ENCODE measurements around the gene MAGEC3. TPM values are rescaled to one million over a fixed set of nuclear protein-coding genes. Genes with fewer than 3 reads are reported as not detected.

MAGEC3 gene
- total RNA-seq, 5 donors from 2014 or later (not counting 1 experiment from before 2014, with no cell fraction given), result not detected

GRCh38 chrX:141935645-141936044 lies 97.5 kb downstream of the MAGEC3 start:
- no peaks in the 10 kb centered on the region for H3K4me1 ChIP-seq (ENCODE audit: control insufficient read depth in 1 of 2, extremely low read depth in 1 of 2, insufficient read depth in 2 of 2, low read length in 2 of 2)
- no peaks in the 10 kb centered on the region for H3K36me3 ChIP-seq (ENCODE audit: control insufficient read depth in 2 of 2, extremely low read depth in 1 of 2, insufficient read depth in 1 of 2, low read length in 1 of 2)
- no peaks in the 10 kb centered on the region for H3K9me3 ChIP-seq
- Mint-ChIP-seq H3K9me3 (no peaks in the 10 kb centered on the region), H3K4me3 (no peak overlapping the region), H3K27ac (no peak overlapping the region), H3K36me3 (no peaks in the 10 kb centered on the region), H3K4me1 (no peaks in the 10 kb centered on the region), H3K27me3 (peaks cover 0 to 9% of the 10 kb centered on the region in 2 donors)
- H3K27ac ChIP-seq (ENCODE audit: low read length), result no peak overlapping the region
- WGBS (ENCODE audit: insufficient coverage), result no CpG with 5 or more reads among the region's 2 CpGs
- ATAC-seq (replicated peaks in 1 of 4), result no peak
- ChIA-PET CTCF (no interaction called here), POLR2A (no interaction called here)
- no peak overlapping the region for H3K4me3 ChIP-seq (ENCODE audit: control insufficient read depth in 1 of 2, extremely low read depth in 1 of 2, low read length in 1 of 2)
- H3K27me3 ChIP-seq (replicated peaks in 1 of 2; ENCODE audit: control insufficient read depth in 2 of 2, extremely low read depth in 1 of 2, insufficient read depth in 2 of 2, low read length in 1 of 2), result no peaks in the 10 kb centered on the region
- no peak for DNase-seq

DNA sequence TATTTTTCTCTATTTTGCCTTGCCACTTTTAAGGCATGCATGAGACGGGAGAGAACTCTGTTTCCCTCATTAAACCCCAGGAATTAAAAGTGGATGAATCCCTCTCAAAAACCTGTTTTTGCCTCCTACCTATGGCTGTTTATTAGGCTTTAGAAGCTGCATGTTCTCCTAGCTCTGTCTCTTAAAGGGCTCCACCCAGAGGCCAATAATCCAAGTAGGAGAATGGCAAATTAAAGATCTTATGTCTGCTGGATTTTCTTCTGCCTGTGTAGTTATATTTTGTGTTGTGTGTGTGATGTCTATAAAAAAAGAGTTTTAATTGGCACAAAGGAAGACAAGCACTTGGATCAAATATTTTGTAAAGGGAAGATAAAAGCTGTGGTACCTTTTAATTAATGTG lies 98.0 kb downstream of the MAGEC3 start:
- Histone ChIP-seq H3K27me3 (replicated peaks in 1 of 2; ENCODE audit: control insufficient read depth in 2 of 2, extremely low read depth in 1 of 2, insufficient read depth in 2 of 2, low read length in 1 of 2) (no peaks in the 10 kb centered on the region), H3K4me1 (ENCODE audit: control insufficient read depth in 1 of 2, extremely low read depth in 1 of 2, insufficient read depth in 2 of 2, low read length in 2 of 2) (no peaks in the 10 kb centered on the region), H3K36me3 (ENCODE audit: control insufficient read depth in 2 of 2, extremely low read depth in 1 of 2, insufficient read depth in 1 of 2, low read length in 1 of 2) (no peaks in the 10 kb centered on the region), H3K9me3 (no peaks in the 10 kb centered on the region), H3K27ac (ENCODE audit: low read length) (no peak overlapping the region), H3K4me3 (ENCODE audit: control insufficient read depth in 1 of 2, extremely low read depth in 1 of 2, low read length in 1 of 2) (no peak overlapping the region)
- H3K27ac Mint-ChIP-seq, result no peak overlapping the region
- POLR2A ChIA-PET, result no interaction called here
- DNase-seq (no peak), ATAC-seq (replicated peaks in 1 of 4) (no peak)
- no peaks in the 10 kb centered on the region for H3K9me3 Mint-ChIP-seq
- no peak overlapping the region for H3K4me3 Mint-ChIP-seq
- H3K36me3 Mint-ChIP-seq, result no peaks in the 10 kb centered on the region
- no peaks in the 10 kb centered on the region for H3K4me1 Mint-ChIP-seq
- WGBS (ENCODE audit: insufficient coverage), result no CpG with 5 or more reads among the region's 1 CpG
- peaks cover 0 to 9% of the 10 kb centered on the region in 2 donors for H3K27me3 Mint-ChIP-seq
- CTCF ChIA-PET, result no interaction called here

GRCh38 chrX:141941234-141941633 lies 103.1 kb downstream of the MAGEC3 start:
- Mint-ChIP-seq H3K4me1 (no peaks in the 10 kb centered on the region), H3K27ac (no peak overlapping the region), H3K4me3 (no peak overlapping the region), H3K9me3 (no peaks in the 10 kb centered on the region), H3K27me3 (no peaks in the 10 kb centered on the region), H3K36me3 (no peaks in the 10 kb centered on the region)
- Histone ChIP-seq H3K36me3 (ENCODE audit: control insufficient read depth in 2 of 2, extremely low read depth in 1 of 2, insufficient read depth in 1 of 2, low read length in 1 of 2) (no peaks in the 10 kb centered on the region), H3K4me3 (ENCODE audit: control insufficient read depth in 1 of 2, extremely low read depth in 1 of 2, low read length in 1 of 2) (no peak overlapping the region), H3K27me3 (replicated peaks in 1 of 2; ENCODE audit: control insufficient read depth in 2 of 2, extremely low read depth in 1 of 2, insufficient read depth in 2 of 2, low read length in 1 of 2) (no peaks in the 10 kb centered on the region), H3K4me1 (ENCODE audit: control insufficient read depth in 1 of 2, extremely low read depth in 1 of 2, insufficient read depth in 2 of 2, low read length in 2 of 2) (no peaks in the 10 kb centered on the region), H3K9me3 (no peaks in the 10 kb centered on the region), H3K27ac (ENCODE audit: low read length) (no peak overlapping the region)
- ChIA-PET POLR2A (no interaction called here), CTCF (no interaction called here)
- ATAC-seq (replicated peaks in 1 of 4) (no peak), DNase-seq (no peak)
- 80% methylated on average over 1 of the region's 2 CpGs for WGBS (ENCODE audit: insufficient coverage)

DNA sequence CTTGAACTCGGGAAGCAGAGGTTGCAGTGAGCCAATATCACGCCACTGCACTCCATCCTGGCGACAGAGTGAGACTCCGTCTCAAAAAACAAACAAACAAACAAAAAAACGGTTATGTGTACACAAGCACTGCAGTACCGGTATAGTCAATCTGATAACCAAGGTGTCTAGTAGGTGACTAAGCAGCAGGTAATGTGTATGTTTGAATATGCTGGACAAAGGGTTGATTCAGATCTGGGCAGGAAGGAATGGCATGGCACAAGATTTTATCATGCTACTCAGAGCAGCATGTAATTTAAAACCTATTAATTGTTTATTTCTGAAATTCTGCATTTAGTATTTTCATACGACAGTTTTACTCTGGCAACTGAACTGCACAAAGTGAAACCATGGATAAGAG lies 107.3 kb downstream of the MAGEC3 start:
- Histone ChIP-seq H3K36me3 (ENCODE audit: control insufficient read depth in 2 of 2, extremely low read depth in 1 of 2, insufficient read depth in 1 of 2, low read length in 1 of 2) (no peaks in the 10 kb centered on the region), H3K4me1 (ENCODE audit: control insufficient read depth in 1 of 2, extremely low read depth in 1 of 2, insufficient read depth in 2 of 2, low read length in 2 of 2) (no peaks in the 10 kb centered on the region), H3K27me3 (replicated peaks in 1 of 2; ENCODE audit: control insufficient read depth in 2 of 2, extremely low read depth in 1 of 2, insufficient read depth in 2 of 2, low read length in 1 of 2) (no peaks in the 10 kb centered on the region), H3K4me3 (ENCODE audit: control insufficient read depth in 1 of 2, extremely low read depth in 1 of 2, low read length in 1 of 2) (no peak overlapping the region), H3K27ac (ENCODE audit: low read length) (no peak overlapping the region), H3K9me3 (no peaks in the 10 kb centered on the region)
- ChIA-PET CTCF (no interaction called here), POLR2A (no interaction called here)
- H3K36me3 Mint-ChIP-seq, result no peaks in the 10 kb centered on the region
- H3K27me3 Mint-ChIP-seq, result no peaks in the 10 kb centered on the region
- no peak overlapping the region for H3K27ac Mint-ChIP-seq
- H3K4me1 Mint-ChIP-seq, result no peaks in the 10 kb centered on the region
- ATAC-seq (replicated peaks in 1 of 4) (no peak), DNase-seq (no peak)
- no peak overlapping the region for H3K4me3 Mint-ChIP-seq
- no peaks in the 10 kb centered on the region for H3K9me3 Mint-ChIP-seq
- WGBS (ENCODE audit: insufficient coverage), result no CpG with 5 or more reads among the region's 7 CpGs

DNA sequence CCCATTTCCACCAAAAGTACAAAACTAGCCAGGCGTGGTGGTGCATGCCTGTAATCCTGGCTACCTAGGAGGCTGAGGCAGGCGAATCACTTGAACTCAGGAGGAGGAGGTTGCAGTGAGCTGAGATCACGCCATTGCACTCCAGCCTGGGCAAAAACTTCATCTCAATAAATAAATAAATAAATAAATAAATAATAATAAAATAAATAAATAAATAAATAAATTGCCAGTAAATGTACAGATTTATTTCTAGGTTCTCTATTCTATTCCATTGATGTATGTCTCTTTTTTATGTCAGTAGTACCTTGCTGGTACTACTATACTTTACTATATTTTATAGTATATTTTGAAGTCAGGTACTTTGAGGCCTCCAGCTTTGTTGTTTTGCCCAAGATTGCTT lies 109.2 kb downstream of the MAGEC3 start:
- Histone ChIP-seq H3K4me1 (ENCODE audit: control insufficient read depth in 1 of 2, extremely low read depth in 1 of 2, insufficient read depth in 2 of 2, low read length in 2 of 2) (no peaks in the 10 kb centered on the region), H3K9me3 (no peaks in the 10 kb centered on the region), H3K27me3 (replicated peaks in 1 of 2; ENCODE audit: control insufficient read depth in 2 of 2, extremely low read depth in 1 of 2, insufficient read depth in 2 of 2, low read length in 1 of 2) (no peaks in the 10 kb centered on the region), H3K36me3 (ENCODE audit: control insufficient read depth in 2 of 2, extremely low read depth in 1 of 2, insufficient read depth in 1 of 2, low read length in 1 of 2) (no peaks in the 10 kb centered on the region), H3K4me3 (ENCODE audit: control insufficient read depth in 1 of 2, extremely low read depth in 1 of 2, low read length in 1 of 2) (no peak overlapping the region), H3K27ac (ENCODE audit: low read length) (no peak overlapping the region)
- CTCF ChIA-PET, result no interaction called here
- WGBS (ENCODE audit: insufficient coverage), result no CpG with 5 or more reads among the region's 3 CpGs
- DNase-seq, result no peak
- no peaks in the 10 kb centered on the region for H3K27me3 Mint-ChIP-seq
- no peak overlapping the region for H3K4me3 Mint-ChIP-seq
- no peak for ATAC-seq (replicated peaks in 1 of 4)
- POLR2A ChIA-PET, result no interaction called here
- H3K9me3 Mint-ChIP-seq, result peaks cover 0 to 5% (median 0%) of the 10 kb centered on the region in 3 donors
- H3K36me3 Mint-ChIP-seq, result no peaks in the 10 kb centered on the region
- no peak overlapping the region for H3K27ac Mint-ChIP-seq
- H3K4me1 Mint-ChIP-seq, result no peaks in the 10 kb centered on the region

Other genes with a start within 250 kb of the MAGEC3 start
- gene SPANXA2, start 248.6 kb upstream of the MAGEC3 start, total RNA-seq, result not detected
- gene SPANXD, start 139.6 kb upstream of the MAGEC3 start, total RNA-seq, result not detected
- under 1 TPM in 1 of 5 donors, not detected in 4; 0.09 TPM for gene MAGEC1, start 65.6 kb downstream of the MAGEC3 start, total RNA-seq

All from T-cell (primary cell).